ENCODE measurements around the gene XKR7. TPM values are rescaled to one million over a fixed set of nuclear protein-coding genes. Genes with fewer than 3 reads are reported as not detected.

Gene XKR7
- total and polyA plus RNA-seq, 10 of the 15 experiments (the other 5 are each of a cell fraction or from before 2014, with no cell fraction given) = not detected

Small RNA genes within 50 kb of the gene (small RNA-seq; reads per million reads assigned to genes)
- gene RNA5SP481 (0.39 reads per million, percentile 3 among the genes with 10 or more reads in this experiment), gene RNA5SP482 (0.31 reads per million)

Other genes with a start within 250 kb of the XKR7 start
Only the 7 nearest of the 12 such genes appear.
- gene FOXS1, start 122.5 kb upstream of the XKR7 start, total RNA-seq (2014; rRNA removed) = not detected in 2 replicates
- gene FOXS1, start 122.5 kb upstream of the XKR7 start, total RNA-seq (2014; rRNA removed; fragmentation: Illumina TruSeq; extraction: Trizol) = not detected in 2 replicates
- not detected in 2 replicates for gene FOXS1, start 122.5 kb upstream of the XKR7 start, total RNA-seq (2021)
- gene FOXS1, start 122.5 kb upstream of the XKR7 start, polyA plus RNA-seq (2011; rRNA removed) = not detected in 2 replicates
- not detected in 2 replicates for gene FOXS1, start 122.5 kb upstream of the XKR7 start, polyA plus RNA-seq (2014; fragmentation: Illumina TruSeq; extraction: Trizol)
- gene FOXS1, start 122.5 kb upstream of the XKR7 start, polyA plus RNA-seq (2014; fragmentation: Nextera tagmentation; extraction: Ambion mirVana) = not detected
- gene FOXS1, start 122.5 kb upstream of the XKR7 start, polyA plus RNA-seq (2014; rRNA removed) = not detected in 2 replicates
- gene FOXS1, start 122.5 kb upstream of the XKR7 start, polyA plus RNA-seq (2016; fragmentation: Nextera tagmentation; extraction: Ambion mirVana) = not detected
- gene DUSP15, start 97.6 kb upstream of the XKR7 start, total RNA-seq (2014; rRNA removed) = 1.4 and 3.0 TPM in 2 replicates
- 0.67 and 0.83 TPM in 2 replicates for gene DUSP15, start 97.6 kb upstream of the XKR7 start, total RNA-seq (2014; rRNA removed; fragmentation: Illumina TruSeq; extraction: Trizol)
- gene DUSP15, start 97.6 kb upstream of the XKR7 start, total RNA-seq (2021) = 2.5 and 3.2 TPM in 2 replicates
- gene DUSP15, start 97.6 kb upstream of the XKR7 start, polyA plus RNA-seq (2011; rRNA removed) = 0.89 and 1.8 TPM in 2 replicates
- gene DUSP15, start 97.6 kb upstream of the XKR7 start, polyA plus RNA-seq (2014; fragmentation: Illumina TruSeq; extraction: Trizol) = 0.22 TPM in 1 of 2 replicates, not detected in the other
- gene DUSP15, start 97.6 kb upstream of the XKR7 start, polyA plus RNA-seq (2014; fragmentation: Nextera tagmentation; extraction: Ambion mirVana) = under 1 TPM in 1 of 2 experiments, not detected in 1; 0.06 TPM
- 2.4 and 3.0 TPM in 2 replicates for gene DUSP15, start 97.6 kb upstream of the XKR7 start, polyA plus RNA-seq (2014; rRNA removed)
- gene DUSP15, start 97.6 kb upstream of the XKR7 start, polyA plus RNA-seq (2016; fragmentation: Nextera tagmentation; extraction: Ambion mirVana) = under 1 TPM; 0.16 to 0.33 TPM
- 0.17 TPM in 1 of 2 replicates, not detected in the other for gene TTLL9, start 97.5 kb upstream of the XKR7 start, total RNA-seq (2014; rRNA removed)
- 0.04 and 0.09 TPM in 2 replicates for gene TTLL9, start 97.5 kb upstream of the XKR7 start, total RNA-seq (2014; rRNA removed; fragmentation: Illumina TruSeq; extraction: Trizol)
- 0.08 and 0.21 TPM in 2 replicates for gene TTLL9, start 97.5 kb upstream of the XKR7 start, total RNA-seq (2021)
- 0.62 and 0.77 TPM in 2 replicates for gene TTLL9, start 97.5 kb upstream of the XKR7 start, polyA plus RNA-seq (2011; rRNA removed)
- gene TTLL9, start 97.5 kb upstream of the XKR7 start, polyA plus RNA-seq (2014; fragmentation: Illumina TruSeq; extraction: Trizol) = 0.14 and 0.15 TPM in 2 replicates
- gene TTLL9, start 97.5 kb upstream of the XKR7 start, polyA plus RNA-seq (2014; fragmentation: Nextera tagmentation; extraction: Ambion mirVana) = under 1 TPM in 1 of 2 experiments, not detected in 1; 0.03 TPM
- 0.14 and 0.22 TPM in 2 replicates for gene TTLL9, start 97.5 kb upstream of the XKR7 start, polyA plus RNA-seq (2014; rRNA removed)
- gene TTLL9, start 97.5 kb upstream of the XKR7 start, polyA plus RNA-seq (2016; fragmentation: Nextera tagmentation; extraction: Ambion mirVana) = under 1 TPM in 1 of 2 experiments, not detected in 1; 0.08 TPM
- 13.1 and 16.4 TPM in 2 replicates for gene PDRG1, start 16.1 kb upstream of the XKR7 start, total RNA-seq (2014; rRNA removed)
- 10.4 and 11.1 TPM in 2 replicates for gene PDRG1, start 16.1 kb upstream of the XKR7 start, total RNA-seq (2014; rRNA removed; fragmentation: Illumina TruSeq; extraction: Trizol)
- 20.9 and 21.4 TPM in 2 replicates for gene PDRG1, start 16.1 kb upstream of the XKR7 start, total RNA-seq (2021)
- gene PDRG1, start 16.1 kb upstream of the XKR7 start, polyA plus RNA-seq (2011; rRNA removed) = 18.6 and 25.6 TPM in 2 replicates
- 13.2 and 17.9 TPM in 2 replicates for gene PDRG1, start 16.1 kb upstream of the XKR7 start, polyA plus RNA-seq (2014; fragmentation: Illumina TruSeq; extraction: Trizol)
- gene PDRG1, start 16.1 kb upstream of the XKR7 start, polyA plus RNA-seq (2014; fragmentation: Nextera tagmentation; extraction: Ambion mirVana) = 10 to 100 TPM; 34.1 to 55.8 TPM
- 20.1 and 21.6 TPM in 2 replicates for gene PDRG1, start 16.1 kb upstream of the XKR7 start, polyA plus RNA-seq (2014; rRNA removed)
- gene PDRG1, start 16.1 kb upstream of the XKR7 start, polyA plus RNA-seq (2016; fragmentation: Nextera tagmentation; extraction: Ambion mirVana) = 10 to 100 TPM; 30.5 to 32.9 TPM
- not detected in 2 replicates for gene CCM2L, start 42.3 kb downstream of the XKR7 start, total RNA-seq (2014; rRNA removed)
- gene CCM2L, start 42.3 kb downstream of the XKR7 start, total RNA-seq (2014; rRNA removed; fragmentation: Illumina TruSeq; extraction: Trizol) = not detected in 2 replicates
- gene CCM2L, start 42.3 kb downstream of the XKR7 start, total RNA-seq (2021) = not detected in 2 replicates
- not detected in 2 replicates for gene CCM2L, start 42.3 kb downstream of the XKR7 start, polyA plus RNA-seq (2011; rRNA removed)
- gene CCM2L, start 42.3 kb downstream of the XKR7 start, polyA plus RNA-seq (2014; fragmentation: Illumina TruSeq; extraction: Trizol) = not detected in 2 replicates
- not detected for gene CCM2L, start 42.3 kb downstream of the XKR7 start, polyA plus RNA-seq (2014; fragmentation: Nextera tagmentation; extraction: Ambion mirVana)
- gene CCM2L, start 42.3 kb downstream of the XKR7 start, polyA plus RNA-seq (2014; rRNA removed) = not detected in 2 replicates
- gene CCM2L, start 42.3 kb downstream of the XKR7 start, polyA plus RNA-seq (2016; fragmentation: Nextera tagmentation; extraction: Ambion mirVana) = not detected
- gene HCK, start 84.1 kb downstream of the XKR7 start, total RNA-seq (2014; rRNA removed) = 30.2 and 30.3 TPM in 2 replicates
- gene HCK, start 84.1 kb downstream of the XKR7 start, total RNA-seq (2014; rRNA removed; fragmentation: Illumina TruSeq; extraction: Trizol) = 20.5 TPM in 2 replicates
- 20.1 and 21.0 TPM in 2 replicates for gene HCK, start 84.1 kb downstream of the XKR7 start, total RNA-seq (2021)
- gene HCK, start 84.1 kb downstream of the XKR7 start, polyA plus RNA-seq (2011; rRNA removed) = 1.5 and 3.0 TPM in 2 replicates
- gene HCK, start 84.1 kb downstream of the XKR7 start, polyA plus RNA-seq (2014; fragmentation: Illumina TruSeq; extraction: Trizol) = 22.5 and 25.2 TPM in 2 replicates
- 1 to 10 TPM; 1.3 to 2.1 TPM for gene HCK, start 84.1 kb downstream of the XKR7 start, polyA plus RNA-seq (2014; fragmentation: Nextera tagmentation; extraction: Ambion mirVana)
- 25.0 and 26.7 TPM in 2 replicates for gene HCK, start 84.1 kb downstream of the XKR7 start, polyA plus RNA-seq (2014; rRNA removed)
- 10 to 100 TPM; 16.5 to 16.8 TPM for gene HCK, start 84.1 kb downstream of the XKR7 start, polyA plus RNA-seq (2016; fragmentation: Nextera tagmentation; extraction: Ambion mirVana)
- 19.9 and 24.5 TPM in 2 replicates for gene TM9SF4, start 141.6 kb downstream of the XKR7 start, total RNA-seq (2014; rRNA removed)
- 19.9 and 20.8 TPM in 2 replicates for gene TM9SF4, start 141.6 kb downstream of the XKR7 start, total RNA-seq (2014; rRNA removed; fragmentation: Illumina TruSeq; extraction: Trizol)
- 29.5 and 33.6 TPM in 2 replicates for gene TM9SF4, start 141.6 kb downstream of the XKR7 start, total RNA-seq (2021)
- 24.7 and 47.8 TPM in 2 replicates for gene TM9SF4, start 141.6 kb downstream of the XKR7 start, polyA plus RNA-seq (2011; rRNA removed)
- 32.0 and 34.9 TPM in 2 replicates for gene TM9SF4, start 141.6 kb downstream of the XKR7 start, polyA plus RNA-seq (2014; fragmentation: Illumina TruSeq; extraction: Trizol)
- 10 to 100 TPM in 1 of 2 experiments, 1 to 10 TPM in 1; 8.5 to 14.1 TPM for gene TM9SF4, start 141.6 kb downstream of the XKR7 start, polyA plus RNA-seq (2014; fragmentation: Nextera tagmentation; extraction: Ambion mirVana)
- 27.8 and 28.6 TPM in 2 replicates for gene TM9SF4, start 141.6 kb downstream of the XKR7 start, polyA plus RNA-seq (2014; rRNA removed)
- gene TM9SF4, start 141.6 kb downstream of the XKR7 start, polyA plus RNA-seq (2016; fragmentation: Nextera tagmentation; extraction: Ambion mirVana) = 10 to 100 TPM; 23.3 to 24.1 TPM

Data from GM12878 (cell line).